Ovary (tissue), 9 donors: Measurements from ENCODE around the gene PTPN18. TPM values are rescaled to one million over a fixed set of nuclear protein-coding genes. Genes with fewer than 3 reads are reported as not detected.

Source experiments
- DNase-seq, 5 donors: peaks; one replicate each; pipeline ENCODE4 v3.0.0-alpha.2; 2019 to 2020
- H3K27ac ChIP-seq, 2 donors: fragments of 200-600 bp; one replicate each; pipeline versions ENCODE4 v1.5.1 to v1.8.0; 2019 to 2022
- H3K27me3 ChIP-seq: fragments of 200-600 bp; one replicate; pipeline ENCODE4 v1.8.0; 2022
- H3K36me3 ChIP-seq: fragments of 200-600 bp; sonication (generic); one replicate; pipeline ENCODE4 v1.5.1; 2019
- H3K4me1 ChIP-seq: one replicate; pipeline ENCODE4 v1.8.1; 2013; ENCODE audit warnings: mild to moderate bottlenecking, moderate library complexity; ENCODE audit not compliant: insufficient read depth
- H3K4me3 ChIP-seq: fragments of 200-600 bp; sonication (generic); one replicate; pipeline ENCODE4 v1.5.1; 2017
- H3K9me3 ChIP-seq, 2 donors: fragments of 200-600 bp in 1 of 2; sonication (generic) in 1 of 2; one replicate each; pipeline versions ENCODE4 v1.5.1 to v1.8.1; 2013 to 2019; ENCODE audit warnings: mild to moderate bottlenecking in 1 of 2, moderate library complexity in 1 of 2
- EP300 ChIP-seq: sonication (generic); formaldehyde crosslinking; IDR thresholded peaks from one replicate; pipeline ENCODE4 v1.6.1; 2017; ENCODE audit warnings: antibody characterized with exemption
- POLR2A ChIP-seq: fragments of 450-650 bp; IDR thresholded peaks from one replicate; pipeline ENCODE4 v1.6.1; 2017; ENCODE audit warnings: antibody characterized with exemption, mild to moderate bottlenecking, moderate library complexity
- WGBS, 3 donors: extraction: QIAGEN DNeasy Blood & Tissue Kit in 1 of 3; methylation state at CpG; one replicate each; pipeline versions ENCODE4 v1.1.5 to v1.1.7; 2013 to 2017; 5-methylcytosine and 5-hydroxymethylcytosine counted together
- intact Hi-C, 4 donors: fragments of 100-400 bp; cut with DNase I; formaldehyde crosslinking; loops; one replicate each; pipeline versions ENCODE4 v1.11.0 to v1.15.1; 2022 to 2023
- polyA plus RNA-seq, 2 donors: library from polyadenylated mRNA; stranded (reverse); fragments of 200-250 nt in 1 of 2; fragments of 350-450 nt in 1 of 2; fragmentation: Illumina TruSeq in 1 of 2; extraction: RNeasy Lipid Tissue Mini Kit (QIAGEN cat#74804) in 1 of 2; gene quantifications; one replicate each; pipeline ENCODE4 v1.2.3, GENCODE V29; 2013 to 2014
- total RNA-seq, 7 donors: library from RNA; depleted of rRNA in 2 of 7; stranded (reverse); fragments of >200 nt in 2 of 7; fragmentation: NEBNext Ultra II Directional in 3 of 7; extraction: Animal tissue kit (Norgen Biotek cat#: 25700) in 3 of 7; gene quantifications; one replicate each; pipeline versions ENCODE4 v1.1.0 to v1.2.4, GENCODE V29; 2016 to 2023
- TF ChIP-seq, protein P1 (sequence below), 3 donors: fragments of 450-650 bp in 2 of 3; fragments of 200-600 bp in 1 of 3; IDR thresholded peaks; one replicate each; pipeline versions ENCODE4 v1.5.1 to v1.8.0; 2016 to 2022; ENCODE audit warnings: antibody characterized with exemption in 3 of 3, mild to moderate bottlenecking in 1 of 3
- donor health status: DM: no; HTN: no; CAD: no; lungs with moderate emphysema.
- donor health status: DM: no; HTN: no; CAD: no.
- donor health status: Bipolar disorder and iron deficiency.
- donor health status: DM: yes; HTN: yes; CAD: no.
- donor health status: DM: no; HTN: no; CAD: no.
- donor health status: DM: yes; HTN: yes; CAD: no.

PTPN18 gene
- total and polyA plus RNA-seq, 9 donors, result 22.2 to 62.6 (median 30.8) TPM

DNA sequence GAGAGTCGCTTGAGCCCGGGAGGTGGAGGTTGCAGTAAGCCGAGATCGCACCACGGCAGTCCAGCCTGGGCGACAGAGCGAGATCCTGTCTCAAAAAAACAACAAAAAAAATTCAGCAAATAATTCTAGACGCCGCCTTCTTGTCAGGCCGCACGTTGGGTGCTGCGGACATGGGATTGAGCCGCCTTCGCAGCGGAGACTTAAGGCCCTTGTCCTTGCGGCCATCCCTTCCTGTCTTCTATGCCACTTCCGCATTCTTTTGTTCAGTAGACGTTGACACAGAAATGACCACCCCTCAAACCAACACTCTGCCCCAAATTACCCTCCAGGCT lies 15.8 kb downstream of the PTPN18 start:
- Histone ChIP-seq H3K27ac (peak overlapping the region; percentile 65 to 76), H3K9me3 (no peaks in the 10 kb centered on the region), H3K36me3 (no peaks in the 10 kb centered on the region), H3K4me3 (peak overlapping the region; percentile 65), H3K27me3 (no peaks in the 10 kb centered on the region), H3K4me1 (peaks cover 10% of the 10 kb centered on the region)
- WGBS, 3 donors, result 23 to 27% (median 26%) methylated on average over 18 of the region's 18 CpGs
- intact Hi-C loops, result no loop called here
- TF ChIP-seq, protein P1, sequence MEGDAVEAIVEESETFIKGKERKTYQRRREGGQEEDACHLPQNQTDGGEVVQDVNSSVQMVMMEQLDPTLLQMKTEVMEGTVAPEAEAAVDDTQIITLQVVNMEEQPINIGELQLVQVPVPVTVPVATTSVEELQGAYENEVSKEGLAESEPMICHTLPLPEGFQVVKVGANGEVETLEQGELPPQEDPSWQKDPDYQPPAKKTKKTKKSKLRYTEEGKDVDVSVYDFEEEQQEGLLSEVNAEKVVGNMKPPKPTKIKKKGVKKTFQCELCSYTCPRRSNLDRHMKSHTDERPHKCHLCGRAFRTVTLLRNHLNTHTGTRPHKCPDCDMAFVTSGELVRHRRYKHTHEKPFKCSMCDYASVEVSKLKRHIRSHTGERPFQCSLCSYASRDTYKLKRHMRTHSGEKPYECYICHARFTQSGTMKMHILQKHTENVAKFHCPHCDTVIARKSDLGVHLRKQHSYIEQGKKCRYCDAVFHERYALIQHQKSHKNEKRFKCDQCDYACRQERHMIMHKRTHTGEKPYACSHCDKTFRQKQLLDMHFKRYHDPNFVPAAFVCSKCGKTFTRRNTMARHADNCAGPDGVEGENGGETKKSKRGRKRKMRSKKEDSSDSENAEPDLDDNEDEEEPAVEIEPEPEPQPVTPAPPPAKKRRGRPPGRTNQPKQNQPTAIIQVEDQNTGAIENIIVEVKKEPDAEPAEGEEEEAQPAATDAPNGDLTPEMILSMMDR (IDR thresholded peaks at IDR 0.05), result no peak
- no peak for TF ChIP-seq POLR2A
- DNase-seq, result no peak

GRCh38 chr2:130372055-130372832 lies 16.4 kb downstream of the PTPN18 start:
- 0 to 2% (median 0%) methylated on average over 42 to 81 of the region's 81 CpGs for WGBS, 3 donors
- peak overlapping the region; percentile 65 for H3K4me3 ChIP-seq
- DNase-seq, result peak; percentile 89 to 95 (median 94)
- H3K27ac ChIP-seq, result peak overlapping the region; percentile 65 to 76
- intact Hi-C loops, result no loop called here
- no peaks in the 10 kb centered on the region for H3K36me3 ChIP-seq
- no peaks in the 10 kb centered on the region for H3K27me3 ChIP-seq
- H3K4me1 ChIP-seq, result peaks cover 10% of the 10 kb centered on the region
- TF ChIP-seq EP300 (no peak), POLR2A (peak; percentile 39)
- TF ChIP-seq, protein P1 (IDR thresholded peaks at IDR 0.05), result peak; percentile 88 to 95 (median 89)
- no peaks in the 10 kb centered on the region for H3K9me3 ChIP-seq

DNA sequence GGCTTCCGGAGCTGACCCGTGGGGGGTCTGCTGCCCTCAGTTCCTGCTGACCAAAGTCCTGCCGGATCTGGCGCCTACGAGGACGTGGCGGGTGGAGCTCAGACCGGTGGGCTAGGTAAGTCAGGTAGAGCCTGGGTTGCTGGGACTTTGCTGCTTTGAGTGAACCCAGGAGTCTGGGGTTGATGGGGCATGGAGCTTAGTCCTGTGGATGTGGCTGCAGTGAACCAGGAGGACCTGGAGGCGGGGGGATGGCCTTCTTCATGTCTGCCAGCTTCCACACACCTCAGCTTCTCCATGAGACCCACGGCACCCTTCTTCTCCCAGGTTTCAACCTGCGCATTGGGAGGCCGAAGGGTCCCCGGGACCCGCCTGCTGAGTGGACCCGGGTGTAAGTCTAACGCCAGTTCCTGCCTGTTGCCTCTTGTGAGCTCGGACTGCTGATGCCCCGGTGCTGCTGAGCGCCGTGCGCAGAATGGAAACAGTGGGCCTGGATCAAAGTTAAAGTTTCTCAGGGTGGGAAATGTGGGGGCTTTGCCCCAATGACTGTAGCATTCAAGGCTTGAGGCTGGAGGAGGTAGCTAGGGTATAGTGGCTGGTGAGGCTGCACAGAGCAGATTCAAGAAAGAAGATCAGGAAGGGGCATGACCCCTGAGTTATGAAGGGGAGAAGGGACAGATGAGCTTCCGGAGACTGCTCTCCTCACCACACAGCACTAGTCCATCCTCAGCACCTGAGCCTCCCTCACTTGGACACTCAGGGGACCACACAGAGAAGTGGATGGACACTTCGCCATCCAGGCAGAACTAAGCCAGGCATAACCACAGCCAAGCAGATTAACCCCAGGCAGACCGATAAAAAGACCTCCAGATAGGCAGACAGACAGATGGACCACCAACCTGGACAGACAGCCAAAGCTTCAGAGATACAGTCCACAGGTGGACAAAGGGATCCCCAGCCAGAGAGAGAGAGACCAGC lies 17.3 kb downstream of the PTPN18 start:
- 44 to 51% (median 46%) methylated on average over 24 of the region's 24 CpGs for WGBS, 3 donors

GRCh38 chr2:130373808-130374365 lies 18.0 kb downstream of the PTPN18 start:
- H3K4me3 ChIP-seq, result no peak overlapping the region
- WGBS, 3 donors, result 91 to 92% (median 92%) methylated on average over 3 of the region's 3 CpGs
- H3K27me3 ChIP-seq, result no peaks in the 10 kb centered on the region
- TF ChIP-seq, protein P1 (IDR thresholded peaks at IDR 0.05), result no peak
- TF ChIP-seq EP300, result no peak
- no peak for TF ChIP-seq POLR2A
- DNase-seq, result no peak
- intact Hi-C loops, result no loop called here
- H3K36me3 ChIP-seq, result no peaks in the 10 kb centered on the region
- H3K27ac ChIP-seq, result no peak overlapping the region
- no peaks in the 10 kb centered on the region for H3K9me3 ChIP-seq
- peaks cover 10% of the 10 kb centered on the region for H3K4me1 ChIP-seq

More for the DNA sequence above, 17.3 kb downstream of the PTPN18 start:
- H3K36me3 ChIP-seq, result no peaks in the 10 kb centered on the region
- TF ChIP-seq, protein P1 (IDR thresholded peaks at IDR 0.05), result peak in 1 of 3 donors; percentile 5
- no peak for TF ChIP-seq EP300
- H3K9me3 ChIP-seq, result no peaks in the 10 kb centered on the region
- intact Hi-C loops, result no loop called here
- H3K4me3 ChIP-seq, result peak overlapping the region; percentile 65
- H3K27ac ChIP-seq, result peak overlapping the region; percentile 65 to 76
- H3K4me1 ChIP-seq, result peaks cover 10% of the 10 kb centered on the region
- no peaks in the 10 kb centered on the region for H3K27me3 ChIP-seq
- DNase-seq, result no peak
